Neutrophil (primary cell): Measurements from ENCODE around the gene PYCR2.

ENCODE experiments used
- H3K27ac ChIP-seq: fragments of 200-600 bp; sonication (generic); 2 replicates; pipeline ENCODE4 v1.5.1; 2016; ENCODE audit warnings: mild to moderate bottlenecking, moderate library complexity
- H3K27me3 ChIP-seq: fragments of 200-600 bp; sonication (generic); 2 replicates; pipeline ENCODE4 v1.6.0; 2016; ENCODE audit warnings: mild to moderate bottlenecking
- H3K36me3 ChIP-seq: fragments of 200-600 bp; sonication (generic); 2 replicates; pipeline ENCODE4 v1.5.1; 2017
- H3K4me1 ChIP-seq, 2 experiments: fragments of 200-600 bp in 1 of 2; sonication (generic) in 1 of 2; 1 replicate in 1 of 2; 2 replicates in 1 of 2; pipeline versions ENCODE4 v1.5.1 to v1.6.1; 2013 to 2016; ENCODE audit warnings: low read depth in 1 of 2, low read length in 1 of 2, mild to moderate bottlenecking in 1 of 2, moderate library complexity in 1 of 2; ENCODE audit not compliant: control insufficient read depth in 1 of 2, insufficient read depth in 1 of 2
- H3K4me3 ChIP-seq, 2 experiments: fragments of 200-600 bp in 1 of 2; sonication (generic) in 1 of 2; 1 replicate in 1 of 2; 2 replicates in 1 of 2; pipeline ENCODE4 v1.5.1; 2013 to 2016; ENCODE audit warnings: low read depth in 1 of 2, low read length in 1 of 2, mild to moderate bottlenecking in 1 of 2, moderate library complexity in 1 of 2
- H3K9me3 ChIP-seq: fragments of 200-600 bp; sonication (generic); 2 replicates; pipeline ENCODE4 v1.5.1; 2016
- CTCF ChIP-seq: fragments of 200-600 bp; sonication (generic); IDR thresholded peaks from 2 replicates; pipeline ENCODE4 v1.5.1; 2016; ENCODE audit warnings: antibody characterized with exemption

Gene PYCR2

GRCh38 chr1:225881081-225881958 lies 42.7 kb downstream of the PYCR2 start:
- H3K4me1 ChIP-seq = peaks cover 79 to 89% of the 10 kb centered on the region in 2 experiments
- peak overlapping the region; percentile 89 for H3K27ac ChIP-seq
- H3K27me3 ChIP-seq = no peaks in the 10 kb centered on the region
- no peaks in the 10 kb centered on the region for H3K9me3 ChIP-seq
- no peak for TF ChIP-seq CTCF
- H3K4me3 ChIP-seq = peak overlapping the region; percentile 90 to 98
- peaks cover 21% of the 10 kb centered on the region for H3K36me3 ChIP-seq

GRCh38 chr1:225880636-225881035 lies 43.4 kb downstream of the PYCR2 start:
- peak overlapping the region; percentile 89 for H3K27ac ChIP-seq
- H3K27me3 ChIP-seq = no peaks in the 10 kb centered on the region
- H3K36me3 ChIP-seq = peaks cover 25% of the 10 kb centered on the region
- no peaks in the 10 kb centered on the region for H3K9me3 ChIP-seq
- peak overlapping the region; percentile 90 to 98 for H3K4me3 ChIP-seq
- TF ChIP-seq CTCF = no peak
- peaks cover 78 to 89% of the 10 kb centered on the region in 2 experiments for H3K4me1 ChIP-seq

GRCh38 chr1:225880222-225880588 lies 43.8 kb downstream of the PYCR2 start:
- no peaks in the 10 kb centered on the region for H3K9me3 ChIP-seq
- no peak for TF ChIP-seq CTCF
- peaks cover 77 to 89% of the 10 kb centered on the region in 2 experiments for H3K4me1 ChIP-seq
- H3K4me3 ChIP-seq = peak overlapping the region; percentile 90 to 98
- no peaks in the 10 kb centered on the region for H3K27me3 ChIP-seq
- peaks cover 29% of the 10 kb centered on the region for H3K36me3 ChIP-seq
- peak overlapping the region; percentile 89 for H3K27ac ChIP-seq

- H3K4me3 ChIP-seq = peak overlapping the region; percentile 90 to 98
- no peaks in the 10 kb centered on the region for H3K27me3 ChIP-seq
- H3K9me3 ChIP-seq = no peaks in the 10 kb centered on the region
- peaks cover 35% of the 10 kb centered on the region for H3K36me3 ChIP-seq
- TF ChIP-seq CTCF = no peak
- peak overlapping the region; percentile 89 for H3K27ac ChIP-seq
- peaks cover 72 to 86% of the 10 kb centered on the region in 2 experiments for H3K4me1 ChIP-seq
Observed at GRCh38 chr1:225879521-225880221, 44.4 kb downstream of the PYCR2 start.

- peak overlapping the region; percentile 89 for H3K27ac ChIP-seq
- H3K27me3 ChIP-seq = no peaks in the 10 kb centered on the region
- peaks cover 65 to 82% of the 10 kb centered on the region in 2 experiments for H3K4me1 ChIP-seq
- no peaks in the 10 kb centered on the region for H3K9me3 ChIP-seq
- peaks cover 49% of the 10 kb centered on the region for H3K36me3 ChIP-seq
- TF ChIP-seq CTCF = no peak
- H3K4me3 ChIP-seq = no peak overlapping the region
Observed at GRCh38 chr1:225878282-225878681, 45.8 kb downstream of the PYCR2 start.
